ENCODE data around the gene EXOC4. TPM values are rescaled to one million over a fixed set of nuclear protein-coding genes. Genes with fewer than 3 reads are reported as not detected.
"Not testable (repeated sequence)": the region's sequence is repeated elsewhere in the genome, so short reads cannot be mapped to it uniquely, and the experiment has no call there.

EXOC4 gene
- total RNA-seq, 4 donors from 2014 or later, result 36.9 to 78.0 (median 52.2) TPM

DNA sequence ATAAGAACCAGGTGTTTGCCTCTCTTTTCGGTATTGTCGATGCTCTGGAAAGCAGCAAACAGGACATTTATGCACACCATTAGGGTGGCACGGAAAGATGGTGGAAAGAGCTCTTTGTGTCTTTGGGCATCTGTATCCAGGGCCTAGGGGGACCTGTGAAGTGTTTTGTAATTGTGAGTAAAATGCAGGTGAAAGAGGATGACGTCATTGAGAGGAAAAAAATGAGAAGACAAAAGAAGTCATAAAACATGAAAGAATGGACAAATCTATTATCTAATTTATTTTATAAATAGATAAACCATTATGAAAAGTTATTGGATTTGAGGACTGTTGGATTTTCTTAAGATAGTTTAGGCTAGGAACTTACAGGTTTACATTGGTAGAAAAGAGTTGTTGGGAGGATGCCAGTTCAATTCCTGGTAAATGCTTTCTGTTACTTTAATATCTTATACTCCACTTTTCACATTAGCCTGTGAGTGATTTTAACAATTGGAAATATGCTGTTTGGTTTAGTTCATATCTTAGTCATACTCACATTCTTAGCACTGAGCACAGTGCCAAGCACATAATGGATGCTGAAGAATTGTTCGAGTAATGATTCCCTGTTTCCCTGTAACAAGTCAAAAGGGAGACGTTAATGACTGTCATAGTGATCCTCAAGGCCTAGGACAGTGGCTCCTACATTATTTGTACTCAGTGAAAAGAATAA, 62.6 kb downstream of the EXOC4 start:
- no peaks in the 10 kb centered on the region for H3K9me3 ChIP-seq
- in situ Hi-C loops (cut with MboI; ENCODE audit: low sequenced_read_pairs in 4 of 4) (no loop called here), intact Hi-C loops (cut with DNase I; ENCODE audit: low total_unique reads) (no loop called here)
- ATAC-seq (no peak), DNase-seq (no peak)
- H3K4me1 ChIP-seq, result peaks cover 0 to 5% of the 10 kb centered on the region in 2 donors
- H3K4me3 ChIP-seq, result no peak overlapping the region
- no peaks in the 10 kb centered on the region for H3K36me3 ChIP-seq
- no peaks in the 10 kb centered on the region for H3K27me3 ChIP-seq
- no peak overlapping the region for H3K27ac ChIP-seq
- TF ChIP-seq POLR2A (IDR thresholded peaks at IDR 0.05) (no peak), CTCF (IDR thresholded peaks at IDR 0.05 in 4 of 5, conservative IDR thresholded peaks at IDR 0.05 in 1 of 5) (no peak)

GRCh38 chr7:133319842-133320241, 67.0 kb downstream of the EXOC4 start:
- Histone ChIP-seq H3K4me1 (peaks cover 0 to 5% of the 10 kb centered on the region in 2 donors), H3K9me3 (no peaks in the 10 kb centered on the region), H3K27me3 (no peaks in the 10 kb centered on the region), H3K4me3 (no peak overlapping the region), H3K27ac (no peak overlapping the region), H3K36me3 (no peaks in the 10 kb centered on the region)
- in situ Hi-C loops (cut with MboI; ENCODE audit: low sequenced_read_pairs in 4 of 4), result no loop called here
- DNase-seq (no peak), ATAC-seq (no peak)
- TF ChIP-seq CTCF (IDR thresholded peaks at IDR 0.05 in 4 of 5, conservative IDR thresholded peaks at IDR 0.05 in 1 of 5), result no peak
- TF ChIP-seq POLR2A (IDR thresholded peaks at IDR 0.05), result no peak
- intact Hi-C loops (cut with DNase I; ENCODE audit: low total_unique reads), result no loop called here

- Histone ChIP-seq H3K27ac (no peak overlapping the region), H3K4me3 (no peak overlapping the region), H3K36me3 (no peaks in the 10 kb centered on the region), H3K4me1 (peaks cover 0 to under 1% of the 10 kb centered on the region in 2 donors), H3K9me3 (no peaks in the 10 kb centered on the region), H3K27me3 (no peaks in the 10 kb centered on the region)
- TF ChIP-seq CTCF (IDR thresholded peaks at IDR 0.05 in 4 of 5, conservative IDR thresholded peaks at IDR 0.05 in 1 of 5), result no peak
- TF ChIP-seq POLR2A (IDR thresholded peaks at IDR 0.05), result no peak
- in situ Hi-C loops (cut with MboI; ENCODE audit: low sequenced_read_pairs in 4 of 4) (no loop called here), intact Hi-C loops (cut with DNase I; ENCODE audit: low total_unique reads) (no loop called here)
- ATAC-seq, result no peak
- no peak for DNase-seq
These were observed 68.0 kb downstream of the EXOC4 start for GRCh38 chr7:133320891-133321290.

- intact Hi-C loops (cut with DNase I; ENCODE audit: low total_unique reads); in situ Hi-C loops (cut with MboI; ENCODE audit: low sequenced_read_pairs in 4 of 4); H3K36me3 ChIP-seq; ATAC-seq; H3K9me3 ChIP-seq; H3K4me3 ChIP-seq; DNase-seq; H3K27ac ChIP-seq; H3K4me1 ChIP-seq; H3K27me3 ChIP-seq: not testable (repeated sequence)
These were observed 68.5 kb downstream of the EXOC4 start for GRCh38 chr7:133321366-133321765.

DNA sequence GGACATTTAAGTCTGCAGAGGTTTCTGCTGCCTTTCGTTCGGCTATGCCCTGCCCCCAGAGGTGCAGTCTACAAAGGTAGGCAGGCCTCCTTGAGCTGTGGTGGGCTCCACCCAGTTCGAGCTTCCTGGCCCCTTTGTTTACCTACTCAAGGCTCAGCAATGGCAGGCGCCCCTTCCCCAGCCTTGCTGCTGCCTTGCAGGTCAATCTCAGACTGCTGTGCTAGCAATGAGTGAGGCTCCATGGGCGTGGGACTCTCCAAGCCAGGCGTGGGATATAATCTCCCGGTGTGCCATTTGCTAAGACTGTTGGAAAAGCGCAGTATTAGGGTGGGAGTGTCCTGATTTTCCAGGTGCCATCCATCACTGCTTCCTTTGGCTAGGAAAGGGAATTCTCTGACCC, 73.9 kb downstream of the EXOC4 start:
- H3K27me3 ChIP-seq; H3K36me3 ChIP-seq; intact Hi-C loops (cut with DNase I; ENCODE audit: low total_unique reads); H3K4me3 ChIP-seq; DNase-seq; ATAC-seq; in situ Hi-C loops (cut with MboI; ENCODE audit: low sequenced_read_pairs in 4 of 4); H3K27ac ChIP-seq; H3K9me3 ChIP-seq: not testable (repeated sequence)
- H3K4me1 ChIP-seq, result peaks cover 5 to 13% of the 10 kb centered on the region in 2 donors

DNA sequence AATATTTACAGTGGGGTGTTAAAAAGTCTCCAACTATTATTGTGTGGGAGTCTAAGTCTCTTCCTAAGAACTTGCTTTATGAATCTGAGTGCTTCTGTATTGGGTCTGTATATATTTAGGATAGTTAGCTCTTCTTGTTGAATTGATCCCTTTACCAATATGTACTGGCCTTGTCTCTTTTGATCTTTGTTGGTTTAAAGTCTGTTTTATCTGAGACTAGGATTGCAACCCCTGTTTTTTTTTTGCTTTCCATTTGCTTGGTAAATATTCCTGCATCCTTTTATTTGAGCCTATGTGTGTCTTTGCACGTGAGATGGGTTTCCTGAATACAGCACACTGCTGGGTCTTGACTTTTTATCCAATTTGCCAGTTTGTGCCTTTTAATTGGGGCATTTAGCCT, 75.1 kb downstream of the EXOC4 start:
- DNase-seq; H3K36me3 ChIP-seq; H3K27me3 ChIP-seq; in situ Hi-C loops (cut with MboI; ENCODE audit: low sequenced_read_pairs in 4 of 4); H3K9me3 ChIP-seq; H3K27ac ChIP-seq; ATAC-seq; intact Hi-C loops (cut with DNase I; ENCODE audit: low total_unique reads); H3K4me3 ChIP-seq: not testable (repeated sequence)
- H3K4me1 ChIP-seq, result peaks cover 5 to 19% of the 10 kb centered on the region in 2 donors

All from gastrocnemius medialis (tissue), 4 donors.